Activated T-helper 9 cell treated with anti-CD3 and anti-CD28 coated beads, Interleukin-2, amount 50 U/mL, for 16 hours (primary cell): ENCODE measurements around the gene PFKM.

Experiments
- DNase-seq: peaks from one replicate; pipeline ENCODE4 v3.0.0-alpha.2; 2020; ENCODE audit warnings: low read depth

Gene PFKM

DNA sequence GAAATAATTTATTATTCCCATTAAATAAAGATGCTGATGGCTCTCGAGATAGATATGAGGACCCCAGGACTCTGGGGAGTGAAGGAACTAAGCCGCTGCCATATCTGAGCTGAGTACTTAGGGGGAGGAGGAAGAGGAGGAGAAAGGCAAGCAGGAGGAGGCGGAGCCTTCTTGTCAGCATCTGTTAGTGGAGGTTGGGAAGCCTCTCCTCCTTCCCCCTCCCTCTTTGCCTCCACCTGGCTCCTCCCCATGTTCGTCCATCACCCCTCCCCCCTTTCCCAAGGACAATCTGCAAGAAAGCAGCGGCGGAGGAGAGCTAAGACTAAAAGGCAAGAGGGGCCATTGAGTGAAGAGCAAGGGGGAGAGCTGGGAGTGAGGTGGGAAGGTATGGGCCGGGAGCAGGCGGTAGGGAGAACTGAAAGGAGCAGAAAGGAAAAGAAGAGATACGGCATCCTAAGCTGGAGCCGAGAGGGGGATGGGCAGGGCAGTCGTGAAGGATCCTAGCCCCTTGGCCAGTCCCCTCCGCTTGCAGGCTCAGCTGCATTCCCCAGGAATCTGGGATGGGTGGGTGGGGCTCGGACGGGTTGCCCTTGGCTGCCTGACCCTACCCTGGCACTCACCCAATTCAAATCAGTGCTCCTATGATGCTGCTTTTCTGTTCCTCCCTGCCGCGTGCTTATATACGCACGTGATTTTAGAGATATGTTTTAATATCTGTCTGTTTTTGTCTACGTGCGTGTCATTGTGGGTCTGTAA is at the start of gene PFKM:
PFKM (plus strand) TSS at position 287 of the 756 bp plus-strand sequence. CDS start 3,411 bp downstream, outside the sequence.
- peak; percentile 42 for DNase-seq

DNA sequence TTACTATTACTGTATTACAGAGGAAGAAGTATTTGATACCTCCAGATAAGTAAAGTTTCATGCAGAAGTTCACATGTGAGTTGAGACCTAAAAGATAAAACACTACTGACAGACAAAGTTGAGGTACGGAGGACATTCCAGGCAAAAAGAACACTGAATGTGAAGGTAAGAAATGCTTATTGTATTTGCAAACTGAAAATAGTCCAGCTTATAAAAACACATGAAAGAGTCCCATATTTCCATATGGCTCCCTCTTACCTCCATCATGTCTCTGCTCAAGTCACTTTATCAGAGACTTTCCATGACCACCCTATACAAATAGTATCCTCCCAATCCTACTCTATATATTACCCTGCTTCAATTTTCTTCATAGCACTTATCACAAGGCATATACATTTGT is 49.1 kb upstream of the PFKM start:
- no peak for DNase-seq

DNA sequence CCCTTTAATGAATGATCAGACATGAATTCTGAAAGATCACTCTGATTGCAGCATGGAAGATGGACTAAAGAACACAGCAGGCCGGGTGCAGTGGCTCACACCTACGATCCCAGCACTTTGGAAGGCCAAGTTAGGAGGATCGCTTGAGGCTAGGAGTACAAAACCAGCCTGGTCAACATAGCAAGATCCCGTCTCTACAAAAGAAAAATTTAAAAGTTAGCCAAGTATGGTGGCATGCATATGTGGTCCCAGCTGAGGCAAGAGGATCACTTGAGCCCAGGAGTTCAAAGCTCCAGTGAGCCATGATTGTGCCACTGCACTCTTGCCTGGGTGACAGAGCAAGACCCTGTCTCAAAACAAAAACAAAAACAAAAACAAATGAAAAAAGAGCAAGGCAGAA is 48.4 kb upstream of the PFKM start:
- DNase-seq = no peak

DNA sequence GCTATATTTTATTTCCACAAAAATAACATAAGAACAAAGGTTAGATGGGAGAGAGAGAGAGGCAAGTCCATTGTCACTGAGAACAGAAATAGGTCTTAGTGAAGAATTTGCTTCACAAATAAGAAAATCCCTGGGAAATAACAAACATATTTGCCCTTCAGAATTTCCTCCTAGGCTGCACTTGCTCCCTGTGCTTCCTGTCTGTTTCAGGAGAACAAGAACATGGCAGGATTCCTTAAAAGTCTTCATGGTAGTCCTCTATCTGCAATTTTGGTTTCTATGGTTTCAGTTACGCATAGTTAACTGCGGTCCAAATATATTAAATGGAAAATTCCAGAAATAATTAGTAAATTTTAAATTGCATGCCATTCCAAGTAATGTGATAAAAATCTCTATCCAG is 47.4 kb upstream of the PFKM start:
- DNase-seq = no peak

DNA sequence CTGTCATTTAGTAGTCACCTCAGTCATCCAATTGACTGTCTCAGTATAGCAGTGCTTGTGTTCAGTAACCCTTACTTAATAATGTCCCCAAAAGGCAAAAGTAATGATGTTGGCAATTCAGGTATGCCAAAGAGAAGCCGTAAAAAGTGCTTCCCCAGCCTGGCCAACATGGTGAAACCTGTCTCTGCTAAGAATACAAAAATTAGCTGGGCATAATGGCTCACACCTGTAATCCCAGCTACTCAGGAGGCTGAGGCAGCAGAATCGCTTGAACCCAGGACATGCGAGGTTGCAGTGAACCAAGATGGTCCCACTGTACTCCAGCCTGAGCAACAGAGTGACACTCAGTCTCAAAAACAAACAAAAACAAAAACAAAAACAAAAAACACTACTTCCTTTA is 46.9 kb upstream of the PFKM start:
- DNase-seq = no peak

DNA sequence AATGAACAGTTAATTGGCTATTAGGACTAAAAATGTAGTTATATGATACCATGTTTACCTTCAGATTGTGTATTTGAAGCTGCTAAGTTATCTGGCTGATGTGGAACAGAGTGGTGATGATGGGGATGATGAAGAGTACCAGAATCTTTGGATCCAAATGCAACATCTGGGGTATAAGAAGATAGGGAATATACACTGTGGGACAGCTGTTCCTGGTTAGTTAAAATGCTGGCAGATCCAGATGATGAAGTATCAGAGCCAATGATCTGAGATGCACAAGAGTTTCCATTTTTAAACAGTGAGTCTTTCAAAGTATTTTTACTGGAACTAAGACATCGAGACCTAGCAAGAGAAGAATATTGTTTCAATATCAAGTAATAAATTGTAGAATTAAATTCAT is 44.9 kb upstream of the PFKM start:
- no peak for DNase-seq

DNA sequence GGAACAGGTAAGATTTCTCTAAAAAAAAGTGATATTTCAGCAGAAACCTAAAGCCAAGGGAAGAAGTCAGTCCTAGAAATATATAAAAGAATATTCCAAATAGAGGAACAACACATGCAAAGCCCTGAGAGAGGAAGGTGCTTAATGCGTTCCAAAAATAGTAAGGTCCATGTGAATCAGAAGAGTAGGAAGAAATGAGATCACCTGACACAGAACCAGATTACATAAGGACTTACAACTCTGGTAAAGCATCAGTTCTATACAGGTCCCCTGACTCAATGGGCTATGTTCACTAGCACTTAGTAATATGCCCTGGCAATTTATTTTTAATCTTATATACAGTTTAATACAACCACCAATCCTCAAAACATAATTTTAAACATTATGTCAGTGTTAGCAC is 43.3 kb upstream of the PFKM start:
- DNase-seq = no peak

DNA sequence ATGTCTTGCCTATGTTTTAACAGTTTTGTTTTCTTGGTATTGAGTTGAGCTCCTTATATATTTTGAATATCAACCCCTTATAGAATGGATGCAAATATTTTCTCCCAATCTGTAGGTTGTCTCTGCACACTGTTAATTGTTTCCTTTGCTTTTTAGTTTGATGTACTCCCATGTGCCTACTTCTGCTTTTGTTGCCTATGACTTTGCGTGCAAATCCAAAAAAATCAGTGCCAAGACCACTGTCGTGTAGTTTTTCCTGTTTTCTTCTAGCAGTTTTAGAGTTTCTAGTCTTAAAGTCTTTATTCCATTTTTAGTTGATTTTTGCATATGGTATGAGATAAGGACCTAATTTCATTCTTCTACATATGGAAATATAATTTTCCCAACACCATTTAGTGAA is 42.1 kb upstream of the PFKM start:
- DNase-seq = no peak

DNA sequence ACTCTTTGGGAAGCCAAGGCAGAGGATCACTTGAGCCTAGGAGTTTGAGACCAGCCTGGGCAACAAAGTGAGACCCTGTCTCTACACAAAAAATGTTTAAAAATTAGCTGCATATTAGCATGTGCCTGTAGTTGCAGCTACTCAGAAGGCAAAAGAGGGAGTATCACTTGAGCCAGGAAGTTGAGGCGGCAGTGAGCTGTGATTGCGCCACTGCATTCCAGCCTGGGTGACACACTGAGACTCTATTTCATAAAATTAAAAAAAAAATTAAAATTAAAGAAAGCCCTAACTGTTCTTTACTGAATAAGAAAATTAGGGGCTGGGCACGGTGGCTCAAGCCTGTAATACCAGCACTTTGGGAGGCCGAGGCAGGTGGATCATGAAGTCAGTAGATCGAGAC is 40.3 kb upstream of the PFKM start:
- DNase-seq = no peak

DNA sequence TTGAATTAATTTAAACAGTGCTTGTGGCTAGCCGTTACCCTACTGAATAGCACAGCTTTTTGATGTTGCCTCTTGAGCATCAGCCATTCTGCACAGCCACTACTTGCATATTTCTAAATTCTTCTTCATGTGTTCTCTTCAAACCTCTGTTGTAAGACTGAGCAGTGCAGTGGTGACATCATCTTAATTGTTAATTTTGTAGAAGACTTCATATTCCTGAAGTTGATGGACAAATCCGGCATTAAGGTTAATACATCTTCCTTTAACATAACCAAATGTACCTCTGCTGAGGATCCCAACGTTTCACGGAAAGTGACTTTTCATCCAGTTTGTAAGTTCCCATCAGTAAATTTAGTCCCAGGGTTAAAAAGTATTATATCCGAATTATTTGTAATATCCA is 38.9 kb upstream of the PFKM start:
- no peak for DNase-seq

DNA sequence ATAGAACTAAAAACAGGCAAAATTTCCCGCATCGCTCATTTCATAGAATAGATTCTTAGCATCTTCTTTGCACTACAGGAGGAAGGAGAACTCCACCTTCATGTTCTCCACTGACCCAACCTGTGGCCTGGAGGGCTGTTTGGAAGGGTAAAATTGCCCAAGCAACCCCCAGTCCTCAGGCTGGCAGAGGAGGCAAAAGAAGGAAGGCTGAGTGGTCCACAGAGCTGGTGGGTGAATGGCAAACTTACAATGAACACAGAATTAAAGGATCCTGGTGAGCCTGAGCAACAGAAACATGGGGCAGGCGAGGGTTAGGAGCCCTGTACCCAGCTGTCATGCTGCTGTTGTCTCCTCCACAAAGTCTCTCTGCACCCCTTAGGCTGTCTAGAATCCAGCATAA is 38.3 kb upstream of the PFKM start:
- no peak for DNase-seq

DNA sequence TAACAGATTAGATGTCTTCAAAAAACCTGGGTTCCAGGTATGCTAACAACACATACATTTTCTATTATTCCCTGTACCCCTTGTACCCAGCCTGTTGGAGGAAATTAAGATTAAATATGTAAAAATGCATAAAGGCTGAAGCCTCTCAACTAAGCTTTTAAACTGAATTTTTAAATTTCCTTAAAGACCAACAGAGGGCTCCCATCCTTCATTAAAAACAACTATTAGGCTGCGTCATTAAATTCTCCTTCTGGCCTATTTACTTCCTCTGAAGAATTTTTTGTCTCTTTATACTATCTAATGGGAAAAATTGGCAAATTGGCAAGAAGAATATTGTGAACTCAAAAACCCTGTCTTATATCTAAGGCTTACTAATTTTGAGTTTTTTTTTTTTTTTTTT is 35.1 kb upstream of the PFKM start:
- DNase-seq = no peak

DNA sequence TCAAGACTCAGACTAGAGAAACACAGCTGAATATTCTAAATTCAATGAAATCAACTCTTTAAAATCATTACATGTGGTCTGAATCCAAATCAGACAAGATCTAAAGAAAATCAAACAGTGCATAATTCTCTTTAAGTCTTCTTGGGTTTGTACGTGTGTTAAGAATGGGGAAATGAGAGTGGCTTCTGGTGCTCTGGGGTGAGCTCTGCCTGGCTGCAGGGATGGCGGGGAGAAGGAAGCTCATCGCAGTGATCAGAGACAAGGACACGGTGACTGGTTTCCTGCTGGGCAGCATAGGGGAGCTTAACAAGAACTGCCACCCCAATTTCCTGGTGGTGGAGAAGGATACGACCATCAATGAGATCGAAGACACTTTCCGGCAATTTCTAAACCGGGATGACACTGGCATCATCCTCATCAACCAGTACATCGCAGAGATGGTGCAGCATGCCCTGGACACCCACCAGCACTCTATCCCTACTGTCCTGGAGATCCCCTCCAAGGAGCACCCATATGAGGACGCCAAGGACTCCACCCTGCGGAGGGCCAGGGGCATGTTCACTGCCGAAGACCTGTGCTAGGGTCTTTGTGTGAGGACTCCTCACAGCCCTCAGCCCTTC is 34.2 kb upstream of the PFKM start:
- DNase-seq = no peak

DNA sequence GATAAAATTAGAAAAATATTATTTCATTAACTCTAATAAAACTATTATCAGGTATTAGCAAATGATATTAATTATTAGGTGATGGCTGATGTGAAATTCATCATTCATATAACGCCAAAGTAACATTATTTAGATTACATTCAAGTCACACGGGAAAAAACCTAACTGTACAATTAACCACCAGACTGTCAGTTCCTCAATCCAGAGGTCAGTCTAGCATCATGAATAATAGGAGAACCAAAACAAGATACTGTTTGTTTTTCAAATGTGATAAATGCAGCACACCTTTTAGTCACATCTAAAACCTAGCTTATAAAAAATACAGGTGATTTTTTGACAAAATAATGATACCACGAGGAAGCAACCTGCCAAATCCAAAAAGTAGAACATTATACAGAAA is 32.8 kb upstream of the PFKM start:
- DNase-seq = no peak

DNA sequence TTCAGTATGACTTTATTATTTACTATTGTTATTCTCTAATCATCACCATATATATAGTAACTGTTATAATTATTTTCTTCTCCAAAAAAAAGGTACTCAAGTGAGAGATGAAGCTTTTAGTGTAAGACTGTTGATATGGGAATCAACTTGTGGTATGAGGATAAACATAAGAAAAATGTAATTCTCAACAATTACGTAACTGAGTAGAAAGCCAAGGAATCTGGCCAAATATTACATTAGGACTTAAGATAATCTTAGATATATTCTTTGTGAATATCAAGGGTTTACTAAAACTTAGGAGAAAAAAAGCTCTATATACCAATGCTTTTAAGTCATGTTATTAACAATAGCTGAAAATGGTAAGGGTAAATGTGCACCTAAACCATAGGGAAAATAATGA is 26.6 kb upstream of the PFKM start:
- DNase-seq = no peak

DNA sequence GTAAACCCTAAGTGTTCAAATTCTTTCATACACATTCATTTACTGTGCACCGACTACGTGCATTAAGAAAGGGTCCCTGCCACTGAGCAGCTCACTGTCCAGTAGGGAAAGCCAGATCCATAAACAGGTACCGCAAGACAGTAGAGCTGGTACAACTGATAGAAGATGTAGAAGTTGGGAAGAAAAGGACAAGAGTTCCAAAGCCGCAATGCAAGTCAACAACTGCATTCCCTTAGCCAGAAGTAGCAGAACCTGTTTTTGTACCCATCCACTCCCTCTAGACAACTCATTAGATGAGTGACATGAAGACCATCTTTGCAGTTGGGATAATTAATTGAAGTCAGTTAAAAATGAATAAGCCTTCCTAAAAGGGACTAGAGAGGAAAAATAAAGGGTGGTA is 14.6 kb upstream of the PFKM start:
- DNase-seq = no peak

DNA sequence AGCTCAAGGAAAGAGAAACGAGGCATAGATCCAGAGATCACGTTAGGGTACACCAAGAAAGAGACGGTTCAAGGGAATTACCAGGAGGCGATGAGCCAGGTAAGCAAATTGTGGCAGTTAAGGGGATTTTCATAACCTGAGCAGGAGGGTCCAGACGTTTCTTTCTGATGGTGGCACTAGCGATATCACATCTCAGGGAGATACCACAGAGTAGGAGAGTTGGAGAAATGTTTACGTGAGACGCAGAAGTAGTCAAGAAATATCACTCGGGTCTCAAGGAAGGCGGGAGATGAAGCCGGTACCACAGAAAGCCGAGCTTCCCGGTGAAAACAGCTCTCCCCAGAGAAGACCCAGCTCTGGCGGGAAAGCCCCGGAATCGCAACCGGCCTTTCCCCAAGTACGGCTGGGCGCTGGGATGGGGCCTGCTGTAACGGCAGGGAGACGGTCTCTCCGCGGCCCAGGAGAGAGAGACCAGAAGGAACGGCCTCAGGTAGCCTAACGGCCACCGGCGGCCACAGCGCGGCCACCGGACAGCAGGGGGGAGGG is 13.8 kb upstream of the PFKM start:
- DNase-seq = peak; percentile 42

DNA sequence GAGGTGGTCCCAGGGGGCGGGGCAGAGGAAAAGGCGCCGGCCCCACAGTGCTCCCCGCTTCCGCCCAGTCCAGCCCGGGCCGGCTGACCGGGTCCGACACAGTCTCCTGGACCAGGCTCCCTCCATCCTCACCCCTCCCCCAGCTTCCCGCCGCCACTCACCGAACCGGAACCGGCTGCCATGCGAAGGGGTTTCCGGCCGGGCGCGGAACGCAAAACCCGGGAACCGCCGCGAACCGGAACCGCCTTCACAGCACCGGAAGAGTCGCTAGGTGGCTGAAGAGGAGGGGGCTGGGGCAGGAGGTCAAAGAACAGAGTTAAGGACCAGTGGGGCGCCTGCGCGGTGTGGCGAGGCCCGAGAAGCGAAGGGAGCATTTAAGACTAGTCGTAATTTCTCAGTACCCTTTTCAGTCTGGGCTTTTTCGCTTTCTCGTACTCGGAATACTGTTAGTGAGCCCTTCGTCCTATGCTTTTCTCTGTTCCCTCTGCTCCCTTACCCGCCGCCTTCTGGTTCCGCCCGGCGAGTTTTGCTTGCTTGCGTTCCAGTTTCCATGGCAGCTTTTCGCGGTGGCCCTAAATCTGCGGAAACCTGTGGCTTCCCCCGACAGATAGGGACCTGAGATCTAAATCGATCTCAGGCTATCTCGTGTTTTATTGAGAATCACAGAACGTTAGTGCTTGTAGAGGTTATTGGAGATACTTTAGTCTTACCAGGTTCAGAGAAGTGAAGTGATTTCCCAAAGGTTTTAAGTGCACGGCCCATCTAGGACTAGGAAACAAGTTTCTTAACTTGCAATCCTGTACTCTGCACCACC is 13.1 kb upstream of the PFKM start, which contains the start of gene SENP1:
SENP1 (minus strand) TSS at position 213 of the 814 bp plus-strand sequence. CDS start 4,607 bp downstream, outside the sequence.
- peak; percentile 82 for DNase-seq

DNA sequence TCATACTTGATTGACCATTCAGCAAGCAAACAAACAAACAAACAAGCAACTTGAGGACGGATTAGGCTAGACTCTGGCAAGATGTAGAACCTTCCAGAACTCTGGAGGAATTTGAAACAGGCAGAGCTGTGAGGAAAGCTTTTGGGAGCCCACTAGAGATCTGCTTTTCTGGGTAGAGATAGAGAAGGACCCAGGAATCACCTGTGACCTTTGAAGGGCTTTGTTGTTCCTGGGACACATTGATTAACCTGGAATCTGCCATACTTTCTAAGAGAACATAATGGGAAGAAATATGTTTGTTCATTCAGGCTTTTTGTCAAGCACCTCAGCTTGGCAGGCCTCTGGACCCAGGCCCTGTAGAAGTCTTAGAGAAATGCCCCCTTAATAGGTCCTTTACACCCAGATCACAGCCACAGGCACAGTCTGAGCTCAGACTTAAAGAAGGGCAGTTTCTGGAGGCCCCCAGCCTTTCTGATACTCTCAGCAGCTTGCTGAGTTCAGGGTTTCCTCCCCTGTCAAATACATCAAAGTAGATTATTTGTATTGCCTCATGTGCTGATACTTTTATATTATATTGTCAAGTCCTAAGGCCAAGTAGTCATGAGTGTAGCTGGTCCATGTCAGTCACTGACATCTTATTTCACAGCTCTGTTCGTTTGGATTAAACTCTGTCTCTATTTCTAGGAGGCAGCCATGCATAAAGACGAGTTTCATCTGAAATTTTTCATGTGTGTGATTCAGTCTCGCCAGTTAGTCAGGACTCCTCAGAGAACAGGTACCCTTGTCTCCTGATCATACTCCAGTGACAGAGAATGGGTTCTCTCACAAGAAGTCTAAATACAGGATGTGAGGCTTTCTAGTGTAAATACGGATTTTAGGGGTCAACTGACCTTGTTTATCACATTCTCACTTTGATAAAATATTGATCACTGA is 12.2 kb upstream of the PFKM start:
- no peak for DNase-seq

DNA sequence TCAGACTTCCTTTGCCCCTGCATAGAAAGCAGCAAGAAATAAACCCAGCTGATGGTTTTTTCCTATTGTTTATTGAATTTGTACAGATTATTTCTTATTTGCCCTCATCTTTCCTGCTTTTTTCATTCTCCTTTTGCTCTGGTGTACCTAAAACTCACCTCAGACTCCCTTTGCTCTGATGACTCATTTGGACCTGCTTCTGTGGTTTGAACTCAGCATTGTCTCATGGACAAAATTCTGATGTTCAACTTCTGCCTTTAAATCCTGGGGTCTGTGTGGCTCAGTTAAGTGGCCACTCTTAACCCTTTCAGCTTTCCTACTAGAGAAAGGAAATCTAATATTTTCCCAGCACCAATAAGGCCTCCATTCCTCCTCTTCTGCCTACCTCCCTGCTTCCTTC is 9.7 kb upstream of the PFKM start:
- DNase-seq = no peak

DNA sequence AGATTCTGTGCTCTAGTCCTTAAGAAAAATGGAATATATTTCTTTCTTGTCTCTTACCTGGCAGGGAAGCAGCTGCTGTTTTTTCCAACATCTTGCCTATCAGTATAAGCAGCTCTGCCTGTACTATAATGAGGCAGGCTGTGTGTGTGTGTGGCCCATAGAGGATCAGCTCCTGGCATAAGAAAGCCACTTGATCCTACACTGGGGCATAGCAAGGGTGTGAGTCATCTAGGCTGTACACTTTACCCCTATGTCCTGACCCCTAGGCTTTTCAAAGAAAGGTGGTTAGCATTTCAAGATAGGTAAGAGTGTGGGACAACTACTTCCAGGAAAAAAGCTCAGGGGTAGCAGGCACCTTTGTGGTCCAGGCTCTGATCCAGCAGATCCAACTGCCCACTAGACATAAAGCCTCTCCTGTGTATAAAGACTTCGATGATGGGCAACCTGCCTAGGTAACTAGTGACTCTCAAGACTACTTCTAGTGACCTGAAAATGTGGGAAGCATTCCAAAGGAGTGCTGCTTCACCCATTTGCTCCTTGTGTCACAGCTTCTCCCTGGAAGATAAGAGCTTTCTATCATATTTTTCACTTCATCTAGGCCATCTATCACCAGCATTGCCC is 8.4 kb upstream of the PFKM start:
- DNase-seq = no peak
